Astrocyte of the spinal cord (primary cell): ENCODE results near the gene NCKAP1.

Experiments used
- DNase-seq: peaks from one replicate; pipeline ENCODE4 v3.0.0; 2011; ENCODE audit warnings: low read depth, low spot score
- H3K4me3 ChIP-seq: 2 replicates; pipeline ENCODE4 v1.5.1; 2011; ENCODE audit warnings: low read depth, mild to moderate bottlenecking, low read length, moderate library complexity
- in situ Hi-C: cut with HindIII; loops from 2 replicates; pipeline ENCODE4 v1.10.0; 2017; ENCODE audit warnings: low sequenced_read_pairs
- TF ChIP-seq, protein P1 (sequence below): IDR thresholded peaks from 2 replicates; pipeline ENCODE4 v1.5.1; 2012; ENCODE audit warnings: low read depth, mild to moderate bottlenecking, low read length, inconsistent platforms

The NCKAP1 gene

DNA sequence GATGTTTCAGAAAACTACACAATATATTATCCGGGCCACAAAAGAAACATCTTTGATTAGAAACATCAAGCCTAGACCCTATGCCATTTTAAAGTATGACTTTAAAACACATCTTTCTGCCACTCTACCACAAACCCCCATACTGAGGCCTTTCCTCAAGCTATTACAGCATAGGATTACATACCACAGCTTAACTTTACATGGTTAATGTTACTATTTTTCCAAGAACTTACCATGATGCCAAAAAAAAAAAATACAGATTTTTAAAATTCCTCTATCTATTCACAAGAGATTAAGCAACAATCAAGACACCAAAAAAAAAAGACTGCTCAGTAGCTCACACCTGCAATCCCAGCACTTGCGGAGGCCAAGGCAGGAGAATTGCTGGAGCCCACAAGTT lies 9.0 kb downstream of the NCKAP1 start:
- in situ Hi-C loops, result no loop called here
- TF ChIP-seq, protein P1, sequence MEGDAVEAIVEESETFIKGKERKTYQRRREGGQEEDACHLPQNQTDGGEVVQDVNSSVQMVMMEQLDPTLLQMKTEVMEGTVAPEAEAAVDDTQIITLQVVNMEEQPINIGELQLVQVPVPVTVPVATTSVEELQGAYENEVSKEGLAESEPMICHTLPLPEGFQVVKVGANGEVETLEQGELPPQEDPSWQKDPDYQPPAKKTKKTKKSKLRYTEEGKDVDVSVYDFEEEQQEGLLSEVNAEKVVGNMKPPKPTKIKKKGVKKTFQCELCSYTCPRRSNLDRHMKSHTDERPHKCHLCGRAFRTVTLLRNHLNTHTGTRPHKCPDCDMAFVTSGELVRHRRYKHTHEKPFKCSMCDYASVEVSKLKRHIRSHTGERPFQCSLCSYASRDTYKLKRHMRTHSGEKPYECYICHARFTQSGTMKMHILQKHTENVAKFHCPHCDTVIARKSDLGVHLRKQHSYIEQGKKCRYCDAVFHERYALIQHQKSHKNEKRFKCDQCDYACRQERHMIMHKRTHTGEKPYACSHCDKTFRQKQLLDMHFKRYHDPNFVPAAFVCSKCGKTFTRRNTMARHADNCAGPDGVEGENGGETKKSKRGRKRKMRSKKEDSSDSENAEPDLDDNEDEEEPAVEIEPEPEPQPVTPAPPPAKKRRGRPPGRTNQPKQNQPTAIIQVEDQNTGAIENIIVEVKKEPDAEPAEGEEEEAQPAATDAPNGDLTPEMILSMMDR, result no peak
- DNase-seq, result no peak
- H3K4me3 ChIP-seq, result no peak overlapping the region

DNA sequence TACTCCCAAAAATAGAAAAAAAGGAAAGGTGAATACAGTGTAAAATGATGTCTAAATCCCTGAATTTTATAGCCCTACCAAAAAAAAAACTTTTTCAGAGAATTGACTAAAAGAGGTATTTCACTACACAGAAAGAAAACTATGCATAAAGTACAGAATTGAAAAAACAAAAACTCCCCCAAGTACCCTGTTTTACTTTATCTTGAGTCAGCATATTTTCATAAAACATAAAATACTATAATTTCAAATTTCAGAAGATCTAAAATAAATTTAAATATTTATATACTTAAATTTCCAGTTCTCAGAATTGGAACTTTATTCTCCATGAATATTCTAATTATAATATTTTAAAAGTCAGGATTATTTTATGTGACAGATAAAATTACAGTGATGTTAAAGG lies 10.1 kb downstream of the NCKAP1 start:
- no peak overlapping the region for H3K4me3 ChIP-seq
- no peak for DNase-seq
- in situ Hi-C loops, result no loop called here
- TF ChIP-seq, protein P1, result no peak

DNA sequence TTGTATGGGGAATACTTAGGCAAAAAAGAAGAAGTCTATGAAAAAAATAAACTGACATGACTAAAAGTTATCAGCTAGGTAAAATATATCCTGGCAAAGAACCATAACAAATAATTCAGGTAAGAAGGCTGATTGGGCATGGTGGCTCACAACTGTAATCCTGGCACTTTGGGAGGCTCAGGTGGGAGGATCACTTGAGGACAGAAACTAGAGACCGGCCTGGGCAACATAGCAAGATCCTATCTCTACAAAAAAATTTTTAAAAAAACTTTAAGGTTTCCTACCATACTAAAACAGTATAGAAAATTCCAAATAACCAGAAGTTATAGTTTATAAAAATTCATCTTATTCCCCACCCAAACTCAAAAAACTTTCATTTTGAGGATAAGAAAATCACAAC lies 10.8 kb downstream of the NCKAP1 start:
- TF ChIP-seq, protein P1, result no peak
- no peak for DNase-seq
- in situ Hi-C loops, result no loop called here
- H3K4me3 ChIP-seq, result no peak overlapping the region

DNA sequence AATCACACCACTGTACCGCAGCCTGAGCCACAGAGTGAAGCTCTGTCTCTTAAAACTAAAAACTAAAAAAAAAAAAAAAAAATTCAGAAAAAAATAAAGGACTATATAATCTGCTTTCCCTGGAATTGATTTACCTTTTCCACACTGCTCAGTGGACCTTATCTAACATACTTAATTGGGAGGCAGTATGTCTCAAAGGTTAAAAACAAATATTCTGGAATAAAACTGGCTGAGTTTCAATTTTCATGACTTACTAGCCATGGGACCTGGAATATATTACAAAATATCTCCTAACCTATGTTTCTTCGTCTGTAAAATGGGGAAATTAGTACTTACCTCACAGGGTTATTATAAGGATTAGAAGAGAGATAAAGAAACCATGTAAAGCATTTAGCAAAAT lies 11.8 kb downstream of the NCKAP1 start:
- DNase-seq, result no peak
- H3K4me3 ChIP-seq, result no peak overlapping the region
- in situ Hi-C loops, result no loop called here
- TF ChIP-seq, protein P1, result no peak

DNA sequence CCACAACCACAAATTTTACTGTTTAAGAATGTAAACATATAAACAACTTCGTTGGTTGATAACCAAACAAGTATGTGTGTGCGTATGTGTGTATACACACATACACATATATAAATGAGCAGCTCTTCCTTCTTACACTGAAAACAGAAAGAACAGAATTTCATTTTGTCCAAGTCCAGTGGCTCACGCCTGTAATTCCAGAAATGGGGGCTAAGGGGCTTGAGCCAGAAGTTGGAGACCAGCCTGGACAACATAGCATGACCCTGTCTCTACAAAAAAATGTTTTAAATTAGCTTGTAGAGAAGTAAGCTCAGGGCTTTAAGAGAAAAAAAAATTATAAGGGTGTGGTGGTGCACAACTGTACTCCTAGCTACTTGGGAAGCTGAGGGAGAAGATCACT lies 12.3 kb downstream of the NCKAP1 start:
- TF ChIP-seq, protein P1, result no peak

DNA sequence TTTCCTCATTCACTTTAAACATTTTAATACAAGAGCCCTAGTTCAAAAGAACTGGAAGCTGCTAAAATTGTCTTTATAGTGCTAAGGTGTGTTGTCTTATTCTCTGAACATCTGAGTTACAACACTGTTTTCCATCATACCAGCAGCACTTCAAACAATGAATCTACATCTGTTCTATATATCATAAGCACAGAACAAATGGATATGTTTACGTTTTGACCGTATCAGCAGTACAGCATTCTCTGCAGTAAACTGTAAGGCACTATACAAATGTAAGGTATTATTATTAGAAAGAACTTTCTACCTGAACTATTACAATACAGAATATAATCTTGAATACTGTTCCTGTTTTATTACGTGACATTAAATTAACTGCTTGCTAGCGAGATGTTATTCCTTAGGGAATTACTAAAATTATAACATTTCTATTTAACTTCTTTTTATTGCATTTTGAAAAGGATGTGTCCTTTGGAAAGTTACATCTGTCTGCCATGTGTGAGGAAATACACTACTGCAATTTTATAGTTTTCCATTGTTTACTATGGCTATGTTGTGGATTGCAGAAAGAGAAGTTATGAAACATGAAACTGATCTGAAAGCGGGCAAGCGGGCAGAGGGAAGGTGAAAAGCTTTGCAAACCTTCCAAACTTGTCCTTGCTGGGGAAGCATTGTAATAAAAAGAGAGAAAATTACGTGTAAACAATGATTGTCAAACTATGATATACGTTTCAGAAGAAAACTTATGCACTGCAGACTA lies 13.7 kb downstream of the NCKAP1 start:
- no peak overlapping the region for H3K4me3 ChIP-seq
- DNase-seq, result no peak
- TF ChIP-seq, protein P1, result no peak
- in situ Hi-C loops, result no loop called here

More for the DNA sequence above, 12.3 kb downstream of the NCKAP1 start:
- DNase-seq, result no peak
- in situ Hi-C loops, result no loop called here
- no peak overlapping the region for H3K4me3 ChIP-seq
